Measurements from ENCODE around the gene SLC22A13. TPM values are rescaled to one million over a fixed set of nuclear protein-coding genes. Genes with fewer than 3 reads are reported as not detected.
"Not testable (repeated sequence)": the region's sequence is repeated elsewhere in the genome, so short reads cannot be mapped to it uniquely, and the experiment has no call there.

The SLC22A13 gene
- total RNA-seq, 1 donor from 2014 or later = 0.32 TPM

DNA sequence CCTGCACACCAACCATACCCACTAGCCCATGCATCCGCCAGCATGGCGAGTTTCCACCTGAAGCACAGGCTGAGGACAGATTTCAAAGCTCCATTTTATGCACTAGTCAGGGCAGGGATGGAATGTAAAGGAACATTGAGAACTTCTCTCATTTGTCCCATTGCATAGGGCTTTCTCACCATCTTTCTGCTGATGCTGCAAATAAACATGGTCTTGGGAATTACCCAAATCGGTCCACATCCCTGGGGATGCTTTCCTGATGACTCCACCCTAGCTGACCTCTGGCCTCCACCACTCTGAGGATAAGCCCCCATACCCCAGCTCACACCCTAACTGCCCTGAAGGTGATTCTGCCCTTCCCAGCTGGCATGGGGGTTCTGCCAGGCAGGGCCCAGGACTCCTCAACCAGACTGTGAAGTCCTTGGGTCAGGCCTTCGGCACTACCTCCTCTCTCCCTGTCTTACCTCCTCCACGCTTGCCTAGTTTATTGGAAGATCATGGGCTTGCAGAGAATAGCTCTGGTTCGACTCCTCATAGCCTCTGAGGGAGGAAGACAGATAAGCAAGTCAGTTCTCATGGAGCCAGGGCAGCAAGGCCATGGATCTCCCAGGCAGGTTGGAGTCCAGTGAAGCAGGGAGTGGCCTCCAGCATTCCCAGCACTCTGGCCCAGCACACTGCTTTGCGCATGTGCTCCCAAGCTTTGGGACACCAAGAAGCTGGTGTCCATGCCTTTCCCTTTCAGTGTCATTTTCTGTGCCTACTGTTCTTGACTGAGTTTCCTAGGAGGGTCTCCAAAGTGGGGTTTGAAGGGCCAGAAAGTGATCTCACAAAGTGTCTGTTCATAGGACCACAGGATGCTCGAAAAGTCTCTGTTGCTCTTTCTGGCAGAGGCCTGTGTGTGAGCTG lies 53.4 kb downstream of the SLC22A13 start:
- Histone ChIP-seq H3K4me3 (no peak overlapping the region), H3K27ac (no peak overlapping the region), H3K36me3 (no peaks in the 10 kb centered on the region), H3K4me1 (no peaks in the 10 kb centered on the region), H3K27me3 (ENCODE audit: low read depth) (no peaks in the 10 kb centered on the region), H3K9me3 (no peaks in the 10 kb centered on the region)
- no peak for TF ChIP-seq CTCF (IDR thresholded peaks at IDR 0.05)
- intact Hi-C loops (cut with DNase I) = no loop called here
- DNase-seq (no peak), ATAC-seq (no peak)

- H3K36me3 ChIP-seq; H3K4me3 ChIP-seq; DNase-seq; H3K27me3 ChIP-seq (ENCODE audit: low read depth); ATAC-seq; H3K9me3 ChIP-seq; H3K4me1 ChIP-seq; H3K27ac ChIP-seq; intact Hi-C loops (cut with DNase I): not testable (repeated sequence)
Observed at GRCh38 chr3:38320638-38321037, 55.0 kb downstream of the SLC22A13 start.

DNA sequence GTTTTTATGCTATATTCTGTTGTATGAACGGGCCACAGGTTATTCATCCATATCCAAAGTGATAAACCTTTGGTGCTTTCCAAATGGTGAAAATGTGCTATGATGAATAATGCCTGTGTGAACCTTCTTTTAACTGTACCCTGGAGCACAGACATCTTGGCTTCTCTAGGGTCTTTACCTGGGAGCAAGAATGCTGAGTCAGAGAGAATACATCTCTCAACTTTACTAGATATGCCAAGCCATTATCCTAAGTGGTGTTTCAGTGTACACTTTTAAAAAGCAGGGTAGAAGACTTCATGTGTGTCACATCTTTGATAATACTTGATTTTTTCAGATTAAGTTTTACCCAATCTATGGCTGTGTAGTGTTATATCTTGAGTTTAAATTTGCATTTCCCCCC lies 57.4 kb downstream of the SLC22A13 start:
- no peak overlapping the region for H3K4me3 ChIP-seq
- H3K27ac ChIP-seq = no peak overlapping the region
- intact Hi-C loops (cut with DNase I) = no loop called here
- H3K4me1 ChIP-seq = no peaks in the 10 kb centered on the region
- no peaks in the 10 kb centered on the region for H3K27me3 ChIP-seq (ENCODE audit: low read depth)
- ATAC-seq = no peak
- DNase-seq = no peak
- H3K36me3 ChIP-seq = no peaks in the 10 kb centered on the region
- H3K9me3 ChIP-seq = no peaks in the 10 kb centered on the region
- TF ChIP-seq CTCF (IDR thresholded peaks at IDR 0.05) = no peak

- Histone ChIP-seq H3K4me1 (no peaks in the 10 kb centered on the region), H3K9me3 (no peaks in the 10 kb centered on the region), H3K4me3 (no peak overlapping the region), H3K36me3 (no peaks in the 10 kb centered on the region), H3K27ac (no peak overlapping the region), H3K27me3 (ENCODE audit: low read depth) (no peaks in the 10 kb centered on the region)
- ATAC-seq (no peak), DNase-seq (no peak)
- intact Hi-C loops (cut with DNase I) = no loop called here
- no peak for TF ChIP-seq CTCF (IDR thresholded peaks at IDR 0.05)
Observed at GRCh38 chr3:38325256-38325655, 59.6 kb downstream of the SLC22A13 start.

- TF ChIP-seq CTCF (IDR thresholded peaks at IDR 0.05) = no peak
- H3K27me3 ChIP-seq (ENCODE audit: low read depth) = no peaks in the 10 kb centered on the region
- intact Hi-C loops (cut with DNase I) = no loop called here
- H3K4me1 ChIP-seq = no peaks in the 10 kb centered on the region
- H3K36me3 ChIP-seq = no peaks in the 10 kb centered on the region
- no peaks in the 10 kb centered on the region for H3K9me3 ChIP-seq
- no peak overlapping the region for H3K4me3 ChIP-seq
- ATAC-seq (no peak), DNase-seq (no peak)
- no peak overlapping the region for H3K27ac ChIP-seq
Observed at GRCh38 chr3:38327335-38328009, 61.9 kb downstream of the SLC22A13 start.

Other genes with a start within 250 kb of the SLC22A13 start
- 30.1 TPM for gene PLCD1, start 236.2 kb upstream of the SLC22A13 start, total RNA-seq
- gene DLEC1, start 226.6 kb upstream of the SLC22A13 start, total RNA-seq = 15.0 TPM
- gene ACAA1, start 128.7 kb upstream of the SLC22A13 start, total RNA-seq = 88.3 TPM
- gene MYD88, start 127.2 kb upstream of the SLC22A13 start, total RNA-seq = 99.7 TPM
- 29.2 TPM for gene OXSR1, start 100.3 kb upstream of the SLC22A13 start, total RNA-seq
- gene SLC22A14, start 16.5 kb downstream of the SLC22A13 start, total RNA-seq = not detected
- 2.7 TPM for gene XYLB, start 81.0 kb downstream of the SLC22A13 start, total RNA-seq
- gene ACVR2B, start 188.1 kb downstream of the SLC22A13 start, total RNA-seq = 8.2 TPM
- gene EXOG, start 230.5 kb downstream of the SLC22A13 start, total RNA-seq = 12.3 TPM